BE2C (cell line): ENCODE measurements around the gene TCF4.

Experiments used
- DNase-seq: peaks from one replicate; pipeline ENCODE4 v3.0.0-alpha.2; 2020
- H3K27me3 ChIP-seq: fragments of 250-450 bp; sonication (Bioruptor Pico); 2 replicates; pipeline ENCODE4 v1.5.1; 2020; ENCODE audit warnings: mild to moderate bottlenecking
- H3K36me3 ChIP-seq: fragments of 250-450 bp; sonication (Bioruptor Pico); 2 replicates; pipeline ENCODE4 v1.5.1; 2020; ENCODE audit warnings: mild to moderate bottlenecking
- H3K4me1 ChIP-seq: fragments of 250-450 bp; sonication (Bioruptor Pico); 2 replicates; pipeline ENCODE4 v1.5.1; 2020
- H3K4me3 ChIP-seq: 2 replicates; pipeline ENCODE4 v1.5.1; 2011; ENCODE audit warnings: low read depth, low read length
- H3K9me3 ChIP-seq: fragments of 250-450 bp; sonication (Bioruptor Pico); 2 replicates; pipeline ENCODE4 v1.5.1; 2020
- TF ChIP-seq, protein P1 (sequence below): IDR thresholded peaks from 2 replicates; pipeline ENCODE4 v1.5.1; 2012; ENCODE audit warnings: mild to moderate bottlenecking, low read depth, low read length

TCF4 gene

GRCh38 chr18:55420665-55421307, 167.2 kb downstream of the TCF4 start:
- peaks cover 14% of the 10 kb centered on the region for H3K4me1 ChIP-seq
- H3K9me3 ChIP-seq: no peaks in the 10 kb centered on the region
- TF ChIP-seq, protein P1, sequence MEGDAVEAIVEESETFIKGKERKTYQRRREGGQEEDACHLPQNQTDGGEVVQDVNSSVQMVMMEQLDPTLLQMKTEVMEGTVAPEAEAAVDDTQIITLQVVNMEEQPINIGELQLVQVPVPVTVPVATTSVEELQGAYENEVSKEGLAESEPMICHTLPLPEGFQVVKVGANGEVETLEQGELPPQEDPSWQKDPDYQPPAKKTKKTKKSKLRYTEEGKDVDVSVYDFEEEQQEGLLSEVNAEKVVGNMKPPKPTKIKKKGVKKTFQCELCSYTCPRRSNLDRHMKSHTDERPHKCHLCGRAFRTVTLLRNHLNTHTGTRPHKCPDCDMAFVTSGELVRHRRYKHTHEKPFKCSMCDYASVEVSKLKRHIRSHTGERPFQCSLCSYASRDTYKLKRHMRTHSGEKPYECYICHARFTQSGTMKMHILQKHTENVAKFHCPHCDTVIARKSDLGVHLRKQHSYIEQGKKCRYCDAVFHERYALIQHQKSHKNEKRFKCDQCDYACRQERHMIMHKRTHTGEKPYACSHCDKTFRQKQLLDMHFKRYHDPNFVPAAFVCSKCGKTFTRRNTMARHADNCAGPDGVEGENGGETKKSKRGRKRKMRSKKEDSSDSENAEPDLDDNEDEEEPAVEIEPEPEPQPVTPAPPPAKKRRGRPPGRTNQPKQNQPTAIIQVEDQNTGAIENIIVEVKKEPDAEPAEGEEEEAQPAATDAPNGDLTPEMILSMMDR: no peak
- no peak for DNase-seq
- no peaks in the 10 kb centered on the region for H3K27me3 ChIP-seq
- H3K36me3 ChIP-seq: no peaks in the 10 kb centered on the region
- peak overlapping the region; percentile 52 for H3K4me3 ChIP-seq

- Histone ChIP-seq H3K36me3 (no peaks in the 10 kb centered on the region), H3K27me3 (no peaks in the 10 kb centered on the region), H3K4me3 (peak overlapping the region; percentile 52), H3K9me3 (no peaks in the 10 kb centered on the region), H3K4me1 (peaks cover 14% of the 10 kb centered on the region)
- DNase-seq: no peak
- TF ChIP-seq, protein P1: no peak
These were observed 167.9 kb downstream of the TCF4 start for GRCh38 chr18:55419947-55420664.

DNA sequence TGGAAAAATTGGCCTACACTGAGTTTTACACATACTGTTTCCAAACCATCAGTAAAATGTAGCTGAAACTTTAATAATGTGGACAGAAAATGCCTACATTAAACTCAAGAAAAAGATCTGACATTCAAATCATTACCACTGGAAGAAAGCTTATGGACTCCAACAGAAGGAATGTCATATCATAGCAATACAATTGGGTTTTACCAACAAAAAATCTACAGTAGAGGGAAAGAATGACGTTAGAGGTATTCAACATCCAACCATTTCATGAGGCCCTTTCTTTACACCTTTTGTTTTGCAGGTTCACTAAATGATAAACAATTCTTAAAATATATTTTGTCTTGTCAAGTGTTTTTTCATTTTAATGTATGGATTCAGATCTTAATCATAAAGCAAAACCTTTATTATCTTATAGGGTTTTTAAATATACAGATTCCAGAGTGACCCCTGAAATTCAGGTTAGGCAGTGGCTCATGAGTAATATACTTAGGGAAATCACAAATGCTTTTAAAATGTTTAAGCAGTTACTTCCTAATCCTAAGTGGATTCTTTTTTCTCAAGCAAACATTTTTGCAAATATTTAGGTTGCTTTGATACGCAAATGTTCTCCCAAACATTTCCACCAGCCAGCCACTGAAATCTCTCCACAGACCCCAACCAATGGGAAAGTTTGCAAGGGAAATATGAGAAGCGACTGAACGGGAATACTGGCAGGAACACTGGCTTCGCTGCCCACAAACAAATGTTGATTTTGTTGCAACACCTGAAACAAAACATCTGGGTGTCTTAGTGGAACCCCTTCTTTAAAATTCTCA, 168.7 kb downstream of the TCF4 start:
- Histone ChIP-seq H3K4me1 (peaks cover 17% of the 10 kb centered on the region), H3K27me3 (no peaks in the 10 kb centered on the region), H3K4me3 (peak overlapping the region; percentile 52), H3K36me3 (no peaks in the 10 kb centered on the region), H3K9me3 (no peaks in the 10 kb centered on the region)
- TF ChIP-seq, protein P1: no peak
- no peak for DNase-seq

DNA sequence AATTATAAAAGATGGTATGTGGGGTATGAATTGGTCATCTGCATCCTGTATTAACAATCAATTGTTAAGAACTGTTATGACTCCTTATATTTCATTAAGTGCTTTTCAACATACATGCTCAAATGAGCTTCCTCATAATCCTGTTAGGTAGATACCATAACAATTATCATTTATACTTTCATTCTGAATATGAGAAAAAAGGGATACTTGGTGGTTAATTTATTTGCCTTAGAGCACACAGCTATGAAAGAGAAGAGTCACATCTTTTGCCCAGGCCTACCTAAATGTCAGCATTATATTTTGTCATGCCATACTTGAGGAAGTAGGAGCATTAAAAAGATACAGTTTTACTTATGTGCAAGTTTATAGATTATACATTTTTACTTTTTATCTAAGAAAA, 169.6 kb downstream of the TCF4 start:
- peaks cover 13% of the 10 kb centered on the region for H3K4me1 ChIP-seq
- TF ChIP-seq, protein P1: no peak

DNA sequence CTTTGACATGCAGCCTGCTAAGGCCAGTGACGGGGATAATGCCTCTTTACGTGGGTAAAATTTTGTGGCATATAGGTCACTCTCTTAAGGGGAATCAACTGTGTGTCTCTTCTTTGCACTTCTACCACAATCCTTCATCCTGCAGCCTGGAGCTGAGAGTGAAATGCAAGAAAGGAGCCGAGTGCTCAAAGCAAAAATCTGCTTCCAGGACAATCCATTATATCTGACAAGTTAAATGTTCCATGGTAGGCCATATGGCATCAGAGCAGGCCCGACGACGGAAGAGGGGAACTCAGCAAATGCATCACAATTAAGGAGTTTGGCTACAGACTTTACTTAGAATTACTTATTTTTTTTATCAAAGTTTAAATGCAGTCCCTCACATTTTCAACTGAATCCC, 171.2 kb downstream of the TCF4 start:
- Histone ChIP-seq H3K36me3 (no peaks in the 10 kb centered on the region), H3K9me3 (no peaks in the 10 kb centered on the region), H3K4me1 (peaks cover 13% of the 10 kb centered on the region), H3K4me3 (peak overlapping the region; percentile 23), H3K27me3 (no peaks in the 10 kb centered on the region)
- TF ChIP-seq, protein P1: no peak
- peak; percentile 41 for DNase-seq

More for the DNA sequence above, 169.6 kb downstream of the TCF4 start:
- no peak for DNase-seq
- H3K36me3 ChIP-seq: no peaks in the 10 kb centered on the region
- H3K9me3 ChIP-seq: no peaks in the 10 kb centered on the region
- H3K4me3 ChIP-seq: 0 out of 2 replicates have a peak overlapping the region, but pooled peaks have one; percentile 8
- no peaks in the 10 kb centered on the region for H3K27me3 ChIP-seq
